ENCODE results near the gene EDDM3A.
"Not testable (repeated sequence)": the region's sequence is repeated elsewhere in the genome, so short reads cannot be mapped to it uniquely, and the experiment has no call there.

The EDDM3A gene

GRCh38 chr14:20745571-20746358 is at the start of gene EDDM3A:
TSS of gene EDDM3A (plus strand) at chr14:20745887. CDS start at chr14:20747581, 1,694 bp downstream.
- DNase-seq = no peak

- DNase-seq = no peak
These were observed 48.9 kb upstream of the EDDM3A start for GRCh38 chr14:20696764-20697163.

GRCh38 chr14:20697273-20698017 is 48.2 kb upstream of the EDDM3A start:
- DNase-seq = peak; percentile 88

- no peak for DNase-seq
These were observed 47.7 kb upstream of the EDDM3A start for GRCh38 chr14:20698018-20698329.

- no peak for DNase-seq
These were observed 46.8 kb upstream of the EDDM3A start for GRCh38 chr14:20698934-20699333.

- no peak for DNase-seq
These were observed 45.8 kb upstream of the EDDM3A start for GRCh38 chr14:20699931-20700330.

- not testable (repeated sequence) for DNase-seq
These were observed 44.7 kb upstream of the EDDM3A start for GRCh38 chr14:20700965-20701364.

GRCh38 chr14:20706657-20707355 is 38.9 kb upstream of the EDDM3A start:
- DNase-seq = no peak

GRCh38 chr14:20707622-20708021 is 38.1 kb upstream of the EDDM3A start:
- no peak for DNase-seq

- no peak for DNase-seq
These were observed 34.4 kb upstream of the EDDM3A start for GRCh38 chr14:20711261-20711660.

- no peak for DNase-seq
These were observed 34.0 kb upstream of the EDDM3A start for GRCh38 chr14:20711685-20712084.

- no peak for DNase-seq
These were observed 32.8 kb upstream of the EDDM3A start for GRCh38 chr14:20712904-20713303.

GRCh38 chr14:20714593-20715250 is 31.0 kb upstream of the EDDM3A start:
- DNase-seq = no peak

GRCh38 chr14:20719777-20720176 is 25.9 kb upstream of the EDDM3A start:
- peak; percentile 19 for DNase-seq

- no peak for DNase-seq
These were observed 24.9 kb upstream of the EDDM3A start for GRCh38 chr14:20720741-20721140.

- no peak for DNase-seq
These were observed 23.7 kb upstream of the EDDM3A start for GRCh38 chr14:20722016-20722415.

- peak; percentile 35 for DNase-seq
These were observed 22.2 kb upstream of the EDDM3A start for GRCh38 chr14:20723488-20723887.

- DNase-seq = not testable (repeated sequence)
These were observed 19.6 kb upstream of the EDDM3A start for GRCh38 chr14:20726121-20726520.

- DNase-seq = no peak
These were observed 19.2 kb upstream of the EDDM3A start for GRCh38 chr14:20726531-20726930.

GRCh38 chr14:20730891-20731290 is 14.8 kb upstream of the EDDM3A start:
- DNase-seq = no peak

- peak; percentile 33 for DNase-seq
These were observed 13.2 kb upstream of the EDDM3A start for GRCh38 chr14:20732477-20732876.

GRCh38 chr14:20732979-20733635 is 12.6 kb upstream of the EDDM3A start:
- peak; percentile 80 for DNase-seq
